NCI-H1417 treated with DMSO at 0.1 percent for 48 hours (cell line): ENCODE data around the gene BAK1.
"Not testable (repeated sequence)": the region's sequence is repeated elsewhere in the genome, so short reads cannot be mapped to it uniquely, and the experiment has no call there.

Experiments
- DNase-seq: peaks from one replicate; lab custom pipeline; 2025; lab: John Stamatoyannopoulos, UW

Gene BAK1

DNA sequence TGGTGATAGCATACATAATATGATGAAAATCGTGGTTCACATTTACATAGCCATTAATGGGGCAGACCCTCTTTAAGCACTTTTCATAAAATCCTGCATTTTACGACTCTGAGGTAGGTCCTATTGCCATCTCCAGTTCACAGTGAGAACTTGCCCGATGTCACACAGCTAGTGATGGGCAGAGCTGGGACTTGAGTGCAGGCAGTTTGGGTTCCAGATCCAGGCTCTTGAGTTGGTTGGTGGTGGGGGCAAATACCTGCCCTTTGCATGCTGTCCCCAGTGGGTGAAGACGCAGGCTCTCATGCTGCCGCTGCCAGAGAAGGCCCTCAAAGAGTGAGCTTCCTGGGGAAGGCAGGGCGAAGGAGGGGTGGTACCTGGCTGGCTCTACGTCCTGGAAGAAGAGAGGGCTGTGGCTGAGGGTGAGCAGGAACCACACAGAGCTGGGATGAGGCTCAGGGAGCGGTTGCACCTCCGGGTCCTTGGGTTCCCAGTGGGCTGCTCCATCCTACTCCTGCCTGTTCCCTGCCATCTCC is 6.1 kb upstream of the BAK1 start:
- DNase-seq, result no peak

DNA sequence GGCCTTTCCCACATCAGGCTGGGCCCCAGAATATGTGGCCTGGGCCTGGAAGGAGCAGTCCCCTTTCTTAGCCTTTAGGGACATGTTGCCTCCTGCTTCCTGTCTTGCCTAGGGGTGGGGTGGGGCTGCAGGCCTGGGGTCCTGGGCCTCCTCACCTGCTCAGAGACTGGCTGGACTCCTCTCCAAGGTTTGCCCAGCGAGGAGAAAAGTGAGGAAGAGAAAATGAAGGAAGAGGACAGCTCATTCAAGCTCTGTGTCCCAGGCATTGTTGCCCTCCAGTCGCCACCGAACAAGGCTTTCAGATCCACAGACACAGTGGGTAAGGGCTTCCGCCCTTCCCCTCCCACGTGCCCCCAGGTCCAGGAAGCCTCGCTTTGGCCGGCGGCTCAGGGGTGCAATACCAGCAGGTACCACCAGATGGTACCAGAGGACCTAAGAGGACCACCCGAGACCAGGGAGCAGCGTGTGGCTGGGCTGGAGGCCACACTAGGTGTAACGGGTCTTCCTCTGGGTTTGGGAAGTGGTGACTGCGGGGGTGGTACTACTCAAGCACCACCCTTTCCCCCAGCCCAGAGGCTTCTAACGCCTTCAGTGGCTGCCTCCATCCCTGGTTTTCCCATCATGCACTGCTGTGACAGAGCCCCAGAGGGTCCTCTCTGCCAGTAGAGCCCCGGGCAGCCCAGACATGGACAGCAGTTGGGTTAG is 5.5 kb upstream of the BAK1 start:
- peak; percentile 7 for DNase-seq

DNA sequence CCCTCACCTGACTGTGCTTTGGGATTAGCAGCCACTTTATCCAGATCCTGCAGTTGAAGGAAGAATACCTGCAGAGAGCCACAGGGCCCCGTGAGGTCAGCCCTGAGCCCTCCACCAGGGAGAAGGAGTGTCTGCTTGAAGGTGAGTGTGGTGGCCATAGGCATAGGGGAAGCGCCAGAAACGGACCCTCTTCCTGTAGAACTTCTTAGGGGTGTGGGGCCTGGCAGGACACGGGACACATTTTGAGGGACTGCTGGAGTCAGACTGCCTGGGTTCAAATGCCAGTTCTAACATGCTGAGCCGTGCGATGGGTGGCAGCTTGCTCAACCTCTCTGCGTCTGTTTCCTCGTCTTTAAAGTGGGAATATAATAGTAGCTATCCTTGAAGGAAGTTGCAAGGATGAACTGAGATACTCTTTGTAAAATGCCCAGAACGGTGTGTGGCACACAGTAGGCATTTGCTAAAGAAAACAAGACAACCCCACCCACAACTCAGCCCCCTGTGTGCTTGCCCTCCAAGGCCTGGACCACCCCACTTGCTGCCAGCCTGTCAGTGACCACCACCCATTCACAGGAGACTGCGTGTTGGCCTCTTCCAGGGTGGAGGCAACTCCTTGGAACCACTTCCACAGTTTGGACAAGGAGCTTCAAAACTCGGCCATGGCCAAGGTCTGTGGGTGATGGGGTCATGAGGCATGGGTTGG is 4.8 kb upstream of the BAK1 start:
- DNase-seq, result no peak

DNA sequence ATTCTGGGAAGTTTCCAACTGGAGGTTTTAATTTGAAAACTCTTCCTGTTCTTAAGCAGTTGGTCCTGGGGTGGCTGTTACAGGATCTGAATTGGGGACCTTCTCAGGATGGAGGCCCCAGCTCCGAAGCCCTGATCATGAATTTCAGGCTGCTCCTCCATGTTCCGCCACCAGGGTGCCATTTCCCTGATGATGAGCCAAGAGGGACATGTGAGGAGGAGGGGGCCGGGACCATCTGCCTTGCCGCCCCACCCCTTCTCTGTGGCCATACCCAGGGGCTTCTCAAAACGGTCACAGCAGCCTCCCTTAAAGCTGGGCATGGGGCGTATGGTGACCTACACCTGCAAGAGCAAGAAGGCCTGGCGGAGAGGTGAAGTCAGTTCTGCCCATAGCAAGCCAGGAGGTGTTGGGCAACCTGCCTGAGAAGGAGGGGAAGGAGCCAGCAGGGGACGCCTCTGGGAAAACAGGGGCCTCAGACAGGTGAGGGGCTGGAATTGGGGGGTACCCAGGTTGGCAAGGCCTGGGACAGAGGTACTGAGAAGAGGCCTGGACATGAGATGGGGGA is 3.6 kb upstream of the BAK1 start:
- DNase-seq, result no peak

DNA sequence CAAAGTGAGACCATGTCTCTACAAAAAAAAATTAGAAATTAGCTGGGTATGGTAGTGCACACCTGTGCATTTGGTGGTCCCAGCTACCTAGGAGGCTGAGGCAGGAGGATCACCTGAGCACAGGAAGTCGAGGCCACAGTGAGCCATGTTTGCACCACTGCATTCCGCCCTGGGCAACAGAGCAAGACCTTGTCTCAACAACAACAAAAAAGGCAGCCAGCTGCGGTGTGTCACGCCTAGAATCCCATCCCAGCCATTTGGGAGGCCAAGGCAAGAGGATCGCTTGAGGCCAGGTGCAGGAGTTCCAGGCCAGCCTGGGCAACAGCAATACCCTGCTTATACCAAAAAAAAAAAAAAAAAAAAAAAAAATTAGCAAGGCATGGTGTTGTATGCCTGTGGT is 1.1 kb upstream of the BAK1 start:
- DNase-seq, result no peak

DNA sequence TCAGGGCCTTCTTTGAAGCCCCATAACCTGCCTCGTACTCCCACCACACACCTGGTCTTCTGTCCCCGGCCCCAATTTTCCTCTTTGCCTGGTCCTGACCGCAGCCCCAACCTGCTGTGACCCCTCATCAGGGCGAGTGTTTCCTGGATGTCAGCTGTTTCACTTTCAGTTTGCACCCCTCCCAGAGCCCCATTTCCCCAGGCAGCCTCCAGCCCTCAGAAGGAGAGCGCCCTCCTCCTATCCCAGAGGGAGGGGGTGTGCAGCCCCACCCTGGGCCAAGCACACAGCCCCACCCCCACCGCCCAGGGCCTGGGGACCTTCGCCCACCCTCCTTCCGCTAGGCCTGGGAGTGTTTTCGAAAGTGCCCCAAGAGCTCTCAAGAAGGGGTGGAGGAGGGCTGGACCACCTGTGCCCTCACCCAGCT is 1.5 kb downstream of the BAK1 start:
- no peak for DNase-seq

DNA sequence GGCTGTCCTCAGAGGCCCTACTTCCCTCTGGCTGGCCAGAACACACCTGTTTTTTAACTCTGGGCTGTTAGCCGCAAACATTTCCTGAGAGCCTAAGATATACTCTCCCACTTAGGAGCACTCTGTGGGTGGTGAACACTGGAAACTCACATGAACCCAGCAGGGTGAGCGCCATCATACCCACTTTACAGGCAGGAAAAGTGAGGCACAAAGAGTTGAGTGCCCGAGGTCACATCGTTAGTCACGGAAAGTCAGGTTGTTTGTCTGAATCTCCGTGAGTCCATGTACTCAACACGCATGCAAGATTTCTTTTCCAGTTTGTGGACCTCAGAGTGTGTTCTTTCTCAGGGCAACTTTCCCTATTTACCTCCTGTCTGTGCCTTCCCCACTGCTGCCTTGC is 1.9 kb downstream of the BAK1 start:
- no peak for DNase-seq

DNA sequence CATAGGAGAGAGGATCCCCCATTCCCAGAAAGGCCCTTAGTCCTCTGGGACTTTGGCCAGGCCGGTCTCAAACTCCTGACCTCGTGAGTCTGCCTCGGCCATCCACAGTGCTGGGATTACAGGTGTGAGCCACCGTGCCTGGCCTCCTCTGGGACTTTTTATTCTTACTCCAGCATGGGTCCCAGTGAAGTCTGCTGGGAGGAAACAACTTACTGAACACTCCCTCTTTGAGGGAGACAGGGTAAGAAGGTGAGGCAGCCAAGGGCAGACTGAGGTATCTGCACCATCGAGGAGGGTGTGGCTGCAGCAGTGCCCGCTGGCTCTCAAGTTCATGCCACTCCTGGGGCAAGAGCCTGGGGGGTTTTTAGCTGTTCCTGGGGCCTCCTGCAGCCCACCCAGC is 2.4 kb downstream of the BAK1 start:
- no peak for DNase-seq

DNA sequence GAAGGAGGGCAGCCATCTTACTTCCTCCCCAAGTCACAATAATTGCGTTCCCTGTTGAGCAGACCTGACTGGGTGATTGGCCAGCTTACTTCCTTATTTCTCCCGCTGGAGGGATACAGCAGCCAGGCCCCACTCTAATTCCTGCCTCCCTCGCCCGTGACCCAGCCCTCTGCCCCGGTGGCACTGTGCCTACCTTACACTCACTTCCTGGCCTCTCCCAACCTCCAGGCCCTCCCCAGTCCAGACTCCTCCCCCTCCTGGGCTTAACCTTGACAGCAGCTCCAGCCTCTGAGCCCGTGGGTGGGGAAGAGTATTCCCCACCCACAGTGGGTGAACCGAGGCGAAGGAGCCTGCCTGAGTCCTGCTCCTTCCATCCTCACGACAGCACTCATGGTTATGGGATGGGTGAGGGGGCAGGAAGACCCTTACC is 3.0 kb downstream of the BAK1 start:
- DNase-seq, result no peak

DNA sequence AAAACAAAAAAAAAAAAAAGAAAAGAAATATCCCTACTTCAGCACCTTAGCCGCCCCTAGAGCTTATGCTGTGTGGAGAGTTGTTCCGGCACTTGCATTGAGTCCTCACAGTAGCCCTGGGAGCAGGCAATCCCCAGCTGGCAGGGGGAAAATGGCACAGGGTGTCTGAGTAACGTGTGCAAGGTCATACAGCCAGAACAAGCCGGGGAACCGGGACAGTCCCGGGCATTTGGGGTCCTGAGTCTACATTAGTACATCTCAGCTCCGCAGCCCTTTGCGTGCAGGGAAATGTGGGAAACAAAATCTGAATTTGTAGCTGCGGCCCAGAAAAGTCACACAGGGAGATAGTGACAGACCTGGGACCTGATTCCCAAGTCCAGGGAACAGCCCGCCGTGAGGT is 3.4 kb downstream of the BAK1 start:
- DNase-seq, result no peak

DNA sequence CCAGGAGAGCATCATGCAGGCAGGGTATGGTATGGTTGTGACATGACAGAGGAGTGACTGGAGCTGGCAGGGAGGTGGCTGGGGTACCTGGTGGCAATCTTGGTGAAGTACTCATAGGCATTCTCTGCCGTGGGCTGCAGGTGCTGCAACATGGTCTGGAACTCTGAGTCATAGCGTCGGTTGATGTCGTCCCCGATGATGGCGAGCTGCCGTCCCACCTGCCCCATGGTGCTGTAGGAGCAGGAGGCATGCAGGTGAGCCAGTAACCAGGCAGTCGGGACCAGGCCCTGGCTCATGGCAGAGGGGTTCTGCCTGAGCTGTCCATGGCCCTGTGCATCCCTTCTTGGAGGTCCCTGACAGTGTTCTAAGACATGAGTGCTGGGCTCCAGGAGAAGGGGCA is 4.9 kb downstream of the BAK1 start:
- no peak for DNase-seq

DNA sequence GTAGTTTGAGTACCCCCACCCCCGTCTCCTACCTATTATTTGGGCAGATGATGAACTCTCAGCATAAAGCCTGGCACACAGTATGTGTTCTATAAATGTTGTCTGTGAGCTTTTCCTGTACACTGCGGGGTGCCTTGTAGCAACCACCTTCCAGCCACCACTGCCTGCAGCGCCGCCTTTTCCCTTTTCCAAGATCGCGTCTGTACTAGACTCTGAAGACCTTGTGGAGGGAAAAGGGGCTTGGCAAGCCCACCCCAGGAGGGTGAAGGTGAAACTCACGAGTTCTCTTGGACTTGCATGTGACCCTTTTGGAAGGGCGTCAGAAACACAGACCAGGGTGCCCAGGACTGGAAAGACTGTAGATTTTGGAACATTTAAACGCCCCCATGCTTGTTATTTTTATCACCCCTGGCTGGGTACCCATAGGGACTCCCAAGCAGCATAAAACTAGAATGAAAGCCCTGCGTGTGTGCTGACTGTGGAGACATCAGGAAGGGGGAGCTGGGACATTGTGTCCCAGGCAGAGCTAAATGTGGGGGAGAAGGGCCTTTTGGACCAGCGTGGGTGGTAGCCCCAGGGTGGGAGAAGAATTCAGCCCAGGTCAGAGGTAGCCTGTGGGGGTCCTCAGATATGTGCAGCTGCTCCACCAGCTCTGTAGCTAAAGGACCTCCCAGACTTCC is 8.3 kb downstream of the BAK1 start:
- no peak for DNase-seq

DNA sequence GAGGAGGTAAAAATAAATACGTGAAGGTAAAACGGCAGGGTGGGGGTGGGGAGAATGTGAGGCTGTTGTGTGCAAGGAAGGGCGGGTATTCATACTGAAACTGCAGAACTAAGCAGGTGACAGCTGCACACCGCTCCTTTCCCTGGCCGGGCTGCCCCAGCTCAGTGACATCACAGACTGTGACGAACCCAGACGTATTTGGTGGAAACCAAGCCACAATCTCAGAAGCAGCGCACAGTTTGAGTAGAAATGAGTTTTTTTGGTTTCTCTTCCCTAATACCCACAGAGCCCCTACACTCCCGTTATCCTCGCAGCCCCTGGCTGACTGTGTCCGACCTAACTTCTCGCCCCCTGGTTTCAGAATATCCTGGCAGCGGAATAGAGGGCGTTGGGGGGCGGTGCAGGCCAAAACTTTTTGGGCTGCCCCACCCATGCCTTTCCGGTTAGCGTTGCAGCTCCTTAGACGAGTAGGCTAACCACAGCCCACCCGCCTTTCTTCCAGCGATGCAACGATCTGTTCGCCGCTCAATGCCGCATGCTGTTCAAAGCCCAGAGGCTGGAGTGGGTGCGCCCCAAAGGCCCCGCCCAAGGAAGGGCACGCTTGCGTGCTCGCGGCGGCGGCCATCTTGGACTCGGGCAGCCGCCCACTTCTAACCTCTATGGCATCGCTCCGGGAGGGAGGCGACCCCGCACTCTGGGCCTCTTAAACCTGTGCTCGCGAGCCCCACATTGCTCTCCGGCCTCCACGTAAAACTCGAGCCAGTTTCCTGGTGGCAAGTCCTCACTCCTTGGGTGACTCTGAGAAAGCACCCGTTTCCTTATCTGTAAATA is 9.1 kb downstream of the BAK1 start:
- DNase-seq, result peak; percentile 23

DNA sequence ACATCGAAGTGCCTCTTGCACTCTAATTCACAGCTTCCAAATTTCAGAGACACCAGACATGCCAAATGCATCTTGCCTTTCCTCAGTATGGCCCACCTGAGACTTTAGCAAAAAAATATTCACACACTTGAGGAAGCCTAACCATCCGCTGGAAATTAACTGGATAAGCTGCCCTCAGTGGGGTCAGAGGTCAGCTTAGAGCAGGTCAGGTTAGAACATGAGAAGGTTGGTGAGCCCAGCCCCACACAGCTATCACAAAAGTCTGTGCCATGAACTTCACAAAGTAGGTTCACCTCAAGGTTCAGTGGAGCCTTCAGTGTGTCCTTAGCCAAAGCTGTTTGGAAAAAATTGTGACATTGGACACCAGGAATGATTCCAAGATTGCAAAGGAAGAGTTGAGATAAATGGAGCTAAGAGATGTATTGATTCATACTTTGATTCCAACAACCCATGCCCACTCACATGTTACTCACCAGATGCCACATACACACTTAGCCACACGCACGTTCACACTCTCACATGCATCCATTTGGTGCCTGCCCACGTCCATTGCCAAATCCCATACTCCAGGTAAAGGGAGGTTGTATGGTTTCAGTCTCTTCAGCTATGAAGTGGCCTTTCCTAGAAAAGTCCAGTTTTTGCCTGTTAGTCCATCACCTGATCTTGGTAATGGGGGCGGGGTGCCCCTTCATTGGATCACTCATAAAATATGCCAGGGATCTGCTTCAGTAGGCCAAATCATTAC is 11.1 kb downstream of the BAK1 start:
- DNase-seq, result no peak

DNA sequence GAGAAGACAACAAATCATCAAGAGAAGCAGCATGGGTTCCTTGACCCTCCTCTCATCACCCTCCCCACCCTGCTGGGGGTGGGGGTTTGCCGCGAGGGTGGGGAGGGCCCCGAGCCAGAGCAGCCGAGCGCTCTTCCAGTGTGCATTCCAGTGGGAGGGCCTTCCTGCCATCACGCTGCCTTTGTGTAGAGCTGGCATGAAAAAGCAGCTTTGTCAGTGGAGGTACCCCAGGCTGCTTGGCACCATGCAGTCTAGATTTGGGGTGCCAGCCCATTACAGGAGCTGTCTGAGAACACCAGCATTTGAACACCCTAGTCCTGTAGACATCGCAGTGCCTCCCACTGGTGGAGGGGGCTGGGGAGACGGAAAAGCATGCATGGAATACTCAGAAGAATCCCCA is 12.2 kb downstream of the BAK1 start:
- DNase-seq, result no peak

DNA sequence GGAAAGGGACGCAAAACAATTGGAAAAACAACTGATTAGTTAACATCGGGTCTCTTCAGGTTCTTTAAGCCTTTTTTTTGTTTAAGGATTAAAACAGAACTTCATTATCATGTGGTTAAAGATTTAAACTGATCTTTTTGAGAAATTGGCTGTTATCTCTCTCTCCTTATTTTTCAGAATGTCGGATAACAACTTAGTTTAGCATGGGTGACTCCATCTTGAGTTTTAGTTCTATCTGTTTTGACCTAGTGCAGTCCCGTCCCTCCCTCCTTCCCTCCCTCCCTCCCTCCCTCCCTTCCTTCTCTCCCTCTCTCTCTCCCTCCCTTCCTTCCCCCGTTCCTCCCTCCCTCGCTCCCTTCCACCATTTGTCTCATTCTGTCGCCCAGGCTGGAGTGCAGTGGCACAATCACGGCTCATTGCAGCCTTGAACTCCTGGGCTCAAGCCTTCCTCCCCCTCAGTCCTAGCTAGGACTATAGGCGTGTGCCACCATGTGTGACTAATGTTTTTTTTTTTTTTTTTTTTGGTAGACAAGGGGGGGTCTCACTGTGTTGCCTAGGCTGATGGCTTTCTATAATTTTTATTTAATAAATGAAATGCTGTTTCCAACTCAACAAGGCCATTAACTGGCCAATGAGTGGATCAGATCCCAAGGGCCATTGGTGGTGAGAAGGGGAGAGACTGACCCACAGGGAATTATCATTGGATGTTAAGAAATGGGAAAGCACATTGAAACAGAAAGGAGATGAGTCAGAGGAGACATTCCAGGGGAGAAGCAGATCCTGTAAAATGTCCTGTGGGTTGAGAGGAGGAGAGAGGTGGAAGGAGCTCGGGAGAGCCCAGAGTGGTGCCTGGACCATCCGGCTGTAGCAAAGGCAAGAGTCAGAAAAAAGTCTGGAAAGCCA is 13.6 kb downstream of the BAK1 start:
- DNase-seq, result no peak

DNA sequence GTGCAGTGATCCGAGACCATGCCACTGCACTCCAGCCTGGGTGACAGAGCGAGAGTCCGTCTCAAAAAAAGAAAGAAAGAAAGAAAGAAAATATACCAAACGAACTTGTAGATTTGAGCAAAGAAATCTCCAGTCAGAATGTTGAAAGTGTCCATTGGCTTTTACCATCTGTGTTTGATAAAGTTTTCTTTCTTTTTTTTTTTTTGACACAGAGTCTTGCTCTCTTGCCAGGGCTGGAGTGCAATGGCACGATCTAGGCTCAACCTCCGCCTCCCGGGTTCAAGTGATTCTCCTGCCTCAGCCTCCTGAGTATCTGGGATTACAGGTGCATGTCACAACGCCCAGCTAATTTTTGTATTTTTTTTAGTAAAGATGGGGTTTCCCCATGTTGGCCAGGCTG is 21.3 kb downstream of the BAK1 start:
- no peak for DNase-seq

DNA sequence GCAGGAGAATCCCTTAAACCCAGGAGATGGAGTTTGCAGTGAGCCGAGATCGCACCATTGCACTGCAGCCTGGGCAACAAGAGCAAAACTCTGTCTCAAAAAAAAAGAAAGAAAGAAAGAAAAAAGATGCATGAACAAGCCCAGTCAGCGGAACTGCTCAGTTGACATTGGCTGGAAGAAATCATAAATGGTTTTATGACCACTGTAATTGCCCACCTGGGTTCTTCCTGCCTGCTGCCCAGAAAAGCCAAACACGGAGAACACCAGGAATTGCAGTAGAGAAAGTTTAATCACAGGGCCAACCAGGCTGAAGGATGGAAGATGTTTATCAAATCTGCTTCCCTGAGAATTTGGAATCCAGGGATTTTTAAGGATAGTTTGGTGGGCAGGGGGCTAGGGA is 22.7 kb downstream of the BAK1 start:
- no peak for DNase-seq

DNA sequence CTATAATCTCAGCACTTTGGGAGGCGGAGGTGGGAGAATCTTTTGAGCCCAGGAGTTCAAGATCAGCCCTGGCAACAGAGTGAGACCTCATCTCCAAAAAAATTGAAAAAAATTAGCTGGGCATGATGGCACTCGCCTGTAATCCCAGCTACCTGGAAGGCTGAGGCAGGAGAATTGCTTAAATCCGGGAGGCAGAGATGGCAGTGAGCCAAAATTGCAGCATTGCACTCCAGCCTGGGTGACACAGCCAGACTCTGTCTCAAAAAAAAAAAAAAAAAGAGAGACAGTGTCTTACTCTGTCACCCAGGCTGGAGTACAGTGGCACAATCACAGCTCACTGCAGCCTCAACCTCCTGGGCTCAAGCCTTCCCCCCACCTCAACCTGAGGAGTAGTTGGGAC is 27.2 kb downstream of the BAK1 start:
- not testable (repeated sequence) for DNase-seq

DNA sequence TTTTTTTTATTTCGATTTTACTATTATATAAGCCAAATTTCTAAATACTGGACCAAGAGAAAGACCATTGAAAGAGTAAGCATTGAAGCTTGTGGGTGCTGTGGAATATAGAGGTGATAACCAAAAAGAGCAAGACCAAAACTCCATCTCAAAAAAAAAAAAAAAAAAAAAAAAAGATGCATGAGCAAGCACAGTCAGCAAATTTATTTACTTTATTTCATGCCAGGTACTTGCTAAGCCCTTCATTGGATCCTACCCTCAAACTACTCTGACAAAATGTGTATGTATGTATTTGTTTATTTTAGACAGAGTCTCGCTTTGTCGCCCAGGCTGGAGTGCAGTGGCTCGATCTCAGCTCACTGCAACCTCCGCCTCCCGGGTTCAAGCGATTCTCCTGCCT is 27.8 kb downstream of the BAK1 start:
- DNase-seq, result no peak
